Memory B cell (primary cell): ENCODE results near the gene SLC35G3.
"Not testable (repeated sequence)": the region's sequence is repeated elsewhere in the genome, so short reads cannot be mapped to it uniquely, and the experiment has no call there.

ENCODE experiments used
- ATAC-seq: fragments of 150-1000 bp; cut with Tn5 transposase; 2 replicates; pipeline ENCODE4 v1.10.0; 2021; ENCODE audit warnings: low read depth, mild to moderate bottlenecking, moderate library complexity
- DNase-seq, 2 donors: peaks; one replicate each; pipeline ENCODE4 v3.0.0; 2022; ENCODE audit warnings: low spot score in 2 of 2
- H3K27ac Mint-ChIP-seq: one replicate; pipeline ENCODE4 v1.8.0; 2022; ENCODE audit warnings: mild to moderate bottlenecking, moderate library complexity, mixed read lengths
- H3K27me3 Mint-ChIP-seq: one replicate; pipeline ENCODE4 v1.8.0; 2022; ENCODE audit warnings: mixed read lengths
- H3K36me3 Mint-ChIP-seq: one replicate; pipeline ENCODE4 v1.8.0; 2022; ENCODE audit warnings: mild to moderate bottlenecking, mixed read lengths
- H3K4me1 Mint-ChIP-seq: one replicate; pipeline ENCODE4 v1.8.0; 2022; ENCODE audit warnings: mixed read lengths
- H3K4me3 Mint-ChIP-seq: one replicate; pipeline ENCODE4 v1.8.0; 2022; ENCODE audit warnings: mild to moderate bottlenecking, moderate library complexity, mixed read lengths
- H3K9me3 Mint-ChIP-seq: one replicate; pipeline ENCODE4 v1.8.0; 2022; ENCODE audit warnings: mixed read lengths

SLC35G3 gene

GRCh38 chr17:35166526-35166925 lies 27.7 kb downstream of the SLC35G3 start:
- peaks cover 24% of the 10 kb centered on the region for H3K27me3 Mint-ChIP-seq
- H3K4me1 Mint-ChIP-seq: no peaks in the 10 kb centered on the region
- H3K9me3 Mint-ChIP-seq: no peaks in the 10 kb centered on the region
- H3K4me3 Mint-ChIP-seq: no peak overlapping the region
- no peaks in the 10 kb centered on the region for H3K36me3 Mint-ChIP-seq
- H3K27ac Mint-ChIP-seq: no peak overlapping the region
- ATAC-seq (no peak), DNase-seq (no peak)

- no peaks in the 10 kb centered on the region for H3K36me3 Mint-ChIP-seq
- ATAC-seq (no peak), DNase-seq (no peak)
- no peaks in the 10 kb centered on the region for H3K9me3 Mint-ChIP-seq
- H3K27ac Mint-ChIP-seq: no peak overlapping the region
- H3K4me1 Mint-ChIP-seq: no peaks in the 10 kb centered on the region
- no peak overlapping the region for H3K4me3 Mint-ChIP-seq
- peaks cover 32% of the 10 kb centered on the region for H3K27me3 Mint-ChIP-seq
These were observed 29.5 kb downstream of the SLC35G3 start for GRCh38 chr17:35164716-35165115.

DNA sequence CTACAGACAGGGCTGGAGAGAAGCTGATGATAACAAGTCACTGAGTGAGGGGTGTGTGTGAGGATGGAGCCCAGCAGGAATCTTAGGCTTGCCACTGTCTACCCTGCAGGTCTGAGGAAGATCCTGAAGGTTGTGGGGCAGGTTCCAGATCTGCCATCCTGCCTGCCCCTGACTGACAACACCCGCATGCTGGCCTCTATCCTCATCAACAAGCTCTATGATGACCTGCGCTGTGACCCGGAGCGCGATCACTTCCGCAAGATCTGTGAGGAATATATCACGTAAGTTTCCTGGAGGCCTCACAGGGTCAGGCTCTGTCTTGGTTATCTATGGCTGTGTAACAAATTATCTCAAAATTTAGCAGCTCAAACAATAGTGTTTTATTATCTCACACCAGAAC lies 30.3 kb downstream of the SLC35G3 start:
- H3K27me3 Mint-ChIP-seq: peaks cover 32% of the 10 kb centered on the region
- ATAC-seq (no peak), DNase-seq (no peak)
- H3K4me3 Mint-ChIP-seq: no peak overlapping the region
- no peaks in the 10 kb centered on the region for H3K36me3 Mint-ChIP-seq
- no peak overlapping the region for H3K27ac Mint-ChIP-seq
- H3K4me1 Mint-ChIP-seq: no peaks in the 10 kb centered on the region
- no peaks in the 10 kb centered on the region for H3K9me3 Mint-ChIP-seq

GRCh38 chr17:35162755-35163154 lies 31.4 kb downstream of the SLC35G3 start:
- Mint-ChIP-seq H3K4me3 (no peak overlapping the region), H3K4me1 (no peaks in the 10 kb centered on the region), H3K9me3 (no peaks in the 10 kb centered on the region), H3K36me3 (no peaks in the 10 kb centered on the region), H3K27ac (no peak overlapping the region), H3K27me3 (peaks cover 26% of the 10 kb centered on the region)
- no peak for ATAC-seq
- no peak for DNase-seq

DNA sequence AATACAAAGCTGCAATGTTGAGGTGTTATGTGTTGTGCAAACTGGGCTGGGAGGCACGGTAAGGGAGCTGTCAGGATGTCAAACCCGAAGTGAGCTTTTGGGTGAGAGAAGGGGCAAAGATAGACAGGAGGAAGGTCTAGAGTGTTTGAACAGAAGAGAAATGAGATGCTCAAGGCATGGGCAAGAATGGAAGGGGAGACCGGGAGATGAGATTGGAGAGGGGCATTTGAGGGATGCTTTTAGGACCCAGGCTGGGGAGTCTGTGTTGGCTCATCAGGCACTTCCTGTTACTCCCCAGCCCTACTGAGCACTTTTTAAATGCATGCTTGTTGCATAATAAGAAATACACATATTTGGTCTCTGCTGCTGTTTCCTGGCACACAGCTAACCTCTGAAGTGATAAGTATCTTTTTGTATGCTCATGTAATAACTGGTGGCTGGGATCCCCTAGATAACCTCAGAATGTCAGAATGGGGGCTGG lies 32.9 kb downstream of the SLC35G3 start:
- Mint-ChIP-seq H3K9me3 (no peaks in the 10 kb centered on the region), H3K36me3 (no peaks in the 10 kb centered on the region), H3K27ac (no peak overlapping the region), H3K4me1 (no peaks in the 10 kb centered on the region), H3K4me3 (no peak overlapping the region), H3K27me3 (peaks cover 24% of the 10 kb centered on the region)
- no peak for DNase-seq
- no peak for ATAC-seq

DNA sequence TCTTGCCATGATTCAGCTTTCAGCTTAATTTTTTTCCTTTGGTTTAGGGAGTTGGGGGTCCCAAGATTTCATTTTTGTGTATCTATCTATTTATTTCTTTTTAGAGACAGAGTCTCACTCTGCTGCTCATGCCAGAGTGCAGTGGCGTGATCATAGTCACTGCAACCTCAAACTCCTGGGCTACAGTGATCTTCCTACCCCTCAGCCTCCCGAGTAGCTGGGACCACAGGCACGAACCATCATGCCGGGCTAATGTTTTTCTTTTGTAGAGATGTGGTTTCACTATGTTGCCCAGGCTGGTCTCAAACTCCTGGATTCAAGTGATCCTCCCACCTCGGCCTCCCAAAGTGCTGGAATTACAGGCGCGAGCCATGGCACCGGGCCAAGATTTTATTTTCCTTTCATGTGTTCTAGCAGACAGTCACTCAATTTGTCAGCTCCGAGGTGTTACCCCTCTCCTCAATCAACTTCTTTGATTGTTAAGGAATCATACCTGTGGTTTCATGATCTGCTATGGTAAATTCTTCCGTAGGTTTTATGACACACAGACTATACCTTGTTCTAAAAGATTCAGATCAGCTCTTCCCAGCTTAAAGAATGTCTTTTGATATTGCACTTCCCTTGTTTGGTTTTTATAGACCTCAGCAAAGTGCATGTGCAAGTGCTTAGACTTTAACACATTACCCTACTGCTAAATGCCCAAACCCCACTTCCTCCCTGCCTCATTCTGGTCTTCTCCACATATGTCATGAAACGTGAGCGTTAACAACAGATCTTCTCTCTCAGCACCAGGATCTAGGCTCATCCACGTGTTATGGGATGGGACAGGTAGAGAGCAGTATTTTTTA lies 33.6 kb downstream of the SLC35G3 start:
- Mint-ChIP-seq H3K4me1 (no peaks in the 10 kb centered on the region), H3K27me3 (peaks cover 25% of the 10 kb centered on the region), H3K9me3 (no peaks in the 10 kb centered on the region), H3K27ac (no peak overlapping the region), H3K36me3 (no peaks in the 10 kb centered on the region), H3K4me3 (no peak overlapping the region)
- DNase-seq (no peak), ATAC-seq (no peak)

GRCh38 chr17:35159940-35160339 lies 34.3 kb downstream of the SLC35G3 start:
- Mint-ChIP-seq H3K9me3 (no peaks in the 10 kb centered on the region), H3K27ac (no peak overlapping the region), H3K36me3 (no peaks in the 10 kb centered on the region), H3K4me3 (no peak overlapping the region), H3K27me3 (peaks cover 22% of the 10 kb centered on the region), H3K4me1 (no peaks in the 10 kb centered on the region)
- ATAC-seq (no peak), DNase-seq (no peak)

GRCh38 chr17:35155246-35155645 lies 38.9 kb downstream of the SLC35G3 start:
- Mint-ChIP-seq H3K9me3 (no peaks in the 10 kb centered on the region), H3K4me1 (no peaks in the 10 kb centered on the region), H3K27ac (no peak overlapping the region), H3K4me3 (no peak overlapping the region), H3K36me3 (no peaks in the 10 kb centered on the region), H3K27me3 (peaks cover 5% of the 10 kb centered on the region)
- DNase-seq: no peak
- no peak for ATAC-seq

DNA sequence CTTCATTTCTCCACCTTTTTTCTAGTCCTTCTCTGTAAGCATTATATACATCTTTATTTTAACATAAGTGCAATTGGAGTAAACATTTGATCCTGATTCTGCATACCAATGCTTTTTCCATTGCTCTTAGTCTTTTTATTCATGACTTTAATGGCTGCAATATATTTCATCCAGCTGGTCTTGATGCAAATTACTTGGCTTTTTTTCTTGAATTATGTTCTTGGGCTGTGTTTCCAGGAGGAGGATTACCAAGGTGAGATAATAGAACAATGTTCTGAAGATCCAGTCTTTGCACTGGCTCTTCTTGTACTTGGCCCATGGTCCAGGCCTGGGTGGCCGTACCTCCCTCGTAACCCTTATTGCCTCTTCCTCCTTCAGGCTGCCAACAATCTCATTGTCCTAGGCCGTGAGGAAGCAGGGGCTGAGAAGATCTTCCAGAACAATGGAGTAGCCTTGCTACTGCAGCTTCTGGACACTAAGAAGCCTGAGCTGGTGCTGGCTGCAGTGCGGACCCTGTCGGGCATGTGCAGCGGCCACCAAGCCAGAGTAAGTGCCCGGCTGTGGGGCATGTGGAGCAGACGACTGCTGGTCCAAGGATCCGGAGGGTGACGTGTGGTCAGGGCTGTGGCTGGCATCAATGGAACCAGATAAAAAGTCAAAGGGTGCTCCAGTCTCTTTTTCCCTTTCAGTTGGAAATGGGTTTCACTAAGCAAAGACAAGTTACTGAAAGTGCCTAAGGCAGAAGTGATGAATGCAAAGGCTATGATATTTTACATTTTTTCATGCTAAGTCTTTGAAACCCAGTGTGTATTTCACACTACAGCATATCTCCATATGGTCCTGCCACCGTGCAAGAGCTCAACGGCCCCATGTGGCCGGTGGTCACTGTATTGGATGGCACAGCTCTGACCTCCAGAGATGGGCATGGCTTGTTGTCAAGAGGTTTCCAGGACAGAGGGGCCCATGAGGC lies 39.7 kb downstream of the SLC35G3 start:
- peaks cover 5% of the 10 kb centered on the region for H3K27me3 Mint-ChIP-seq
- ATAC-seq (no peak), DNase-seq (no peak)
- no peaks in the 10 kb centered on the region for H3K4me1 Mint-ChIP-seq
- H3K27ac Mint-ChIP-seq: no peak overlapping the region
- no peak overlapping the region for H3K4me3 Mint-ChIP-seq
- no peaks in the 10 kb centered on the region for H3K9me3 Mint-ChIP-seq
- no peaks in the 10 kb centered on the region for H3K36me3 Mint-ChIP-seq

- H3K27me3 Mint-ChIP-seq: peaks cover 8% of the 10 kb centered on the region
- H3K9me3 Mint-ChIP-seq: no peaks in the 10 kb centered on the region
- H3K27ac Mint-ChIP-seq: no peak overlapping the region
- H3K36me3 Mint-ChIP-seq: no peaks in the 10 kb centered on the region
- H3K4me3 Mint-ChIP-seq: no peak overlapping the region
- ATAC-seq (no peak), DNase-seq (no peak)
- no peaks in the 10 kb centered on the region for H3K4me1 Mint-ChIP-seq
These were observed 41.6 kb downstream of the SLC35G3 start for GRCh38 chr17:35152421-35153140.

DNA sequence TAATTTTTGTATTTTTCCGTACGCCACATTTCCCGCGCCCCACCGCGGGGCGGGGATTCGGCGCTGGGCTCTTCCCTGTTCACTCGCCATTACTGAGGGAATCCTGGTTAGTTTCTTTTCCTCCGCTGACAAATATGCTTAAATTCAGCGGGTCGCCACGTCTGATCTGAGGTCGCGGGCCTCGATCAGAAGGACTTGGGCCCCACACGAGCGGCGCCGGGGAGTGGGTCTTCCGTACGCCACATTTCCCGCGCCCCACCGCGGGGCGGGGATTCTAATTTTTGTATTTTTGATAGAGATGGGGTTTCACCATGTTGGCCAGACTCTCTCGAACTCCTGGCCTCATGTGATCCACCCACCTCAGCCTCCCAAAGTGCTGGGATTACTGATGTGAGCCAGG lies 43.1 kb downstream of the SLC35G3 start:
- not testable (repeated sequence) for DNase-seq, H3K27me3 Mint-ChIP-seq, ATAC-seq, H3K27ac Mint-ChIP-seq, H3K9me3 Mint-ChIP-seq, H3K4me3 Mint-ChIP-seq, H3K4me1 Mint-ChIP-seq, H3K36me3 Mint-ChIP-seq

- H3K4me1 Mint-ChIP-seq: no peaks in the 10 kb centered on the region
- peaks cover 6% of the 10 kb centered on the region for H3K27me3 Mint-ChIP-seq
- H3K27ac Mint-ChIP-seq: no peak overlapping the region
These were observed 44.3 kb downstream of the SLC35G3 start for GRCh38 chr17:35149941-35150340.

GRCh38 chr17:35148144-35148543 lies 46.0 kb downstream of the SLC35G3 start:
- Mint-ChIP-seq H3K4me3 (no peak overlapping the region), H3K36me3 (no peaks in the 10 kb centered on the region), H3K27me3 (peaks cover 6% of the 10 kb centered on the region), H3K9me3 (no peaks in the 10 kb centered on the region), H3K4me1 (no peaks in the 10 kb centered on the region), H3K27ac (no peak overlapping the region)
- no peak for ATAC-seq
- DNase-seq: no peak

More at GRCh38 chr17:35149941-35150340, 44.3 kb downstream of the SLC35G3 start:
- Mint-ChIP-seq H3K36me3 (no peaks in the 10 kb centered on the region), H3K4me3 (no peak overlapping the region), H3K9me3 (no peaks in the 10 kb centered on the region)
- ATAC-seq: no peak
- no peak for DNase-seq
